Suprapubic skin (tissue), 4 donors: ENCODE measurements around the gene RNF11. TPM values are rescaled to one million over a fixed set of nuclear protein-coding genes. Genes with fewer than 3 reads are reported as not detected.

Source experiments
- DNase-seq, 2 donors: peaks; one replicate each; pipeline ENCODE4 v3.0.0-alpha.2; 2019; ENCODE audit warnings: low spot score in 2 of 2
- H3K27ac ChIP-seq: fragments of 200-600 bp; sonication (generic); one replicate; pipeline ENCODE4 v1.5.1; 2019
- H3K27me3 ChIP-seq: fragments of 200-600 bp; sonication (generic); one replicate; pipeline ENCODE4 v1.5.1; 2019
- H3K36me3 ChIP-seq: fragments of 200-600 bp; sonication (generic); one replicate; pipeline ENCODE4 v1.5.1; 2019
- H3K4me1 ChIP-seq: fragments of 200-600 bp; sonication (generic); one replicate; pipeline ENCODE4 v1.5.1; 2019
- H3K4me3 ChIP-seq: fragments of 200-600 bp; sonication (generic); one replicate; pipeline ENCODE4 v1.5.1; 2019; ENCODE audit warnings: mild to moderate bottlenecking
- H3K9me3 ChIP-seq: fragments of 200-600 bp; sonication (generic); one replicate; pipeline ENCODE4 v1.5.1; 2019
- EP300 ChIP-seq: sonication (generic); formaldehyde crosslinking; IDR thresholded peaks from one replicate; pipeline ENCODE4 v1.6.1; 2017; ENCODE audit warnings: antibody characterized with exemption
- POLR2A ChIP-seq, 2 donors: fragments of 450-650 bp; IDR thresholded peaks; one replicate each; pipeline ENCODE4 v1.6.1; 2017; ENCODE audit warnings: antibody characterized with exemption in 2 of 2, mild to moderate bottlenecking in 2 of 2, moderate library complexity in 2 of 2
- POLR2AphosphoS5 ChIP-seq, 3 donors: sonication (generic); formaldehyde crosslinking; IDR thresholded peaks; one replicate each; pipeline ENCODE4 v1.6.1; 2017; ENCODE audit warnings: antibody characterized with exemption in 3 of 3
- WGBS: methylation state at CpG from one replicate; pipeline ENCODE4 v1.1.5; 2018; 5-methylcytosine and 5-hydroxymethylcytosine counted together
- total RNA-seq, 4 donors: library from RNA; depleted of rRNA; stranded (reverse); fragments of >200 nt; gene quantifications; one replicate each; pipeline ENCODE4 v1.1.0, GENCODE V29; 2016
- TF ChIP-seq, protein P1 (sequence below), 2 donors: fragments of 200-600 bp in 1 of 2; fragments of 450-650 bp in 1 of 2; sonication (generic) in 1 of 2; IDR thresholded peaks; one replicate each; pipeline ENCODE4 v1.5.1; 2016 to 2019; ENCODE audit warnings: antibody characterized with exemption in 2 of 2, mild to moderate bottlenecking in 1 of 2, moderate library complexity in 1 of 2

RNF11 gene
- total RNA-seq, 4 donors from 2014 or later: 80.8 to 93.1 (median 81.5) TPM

DNA sequence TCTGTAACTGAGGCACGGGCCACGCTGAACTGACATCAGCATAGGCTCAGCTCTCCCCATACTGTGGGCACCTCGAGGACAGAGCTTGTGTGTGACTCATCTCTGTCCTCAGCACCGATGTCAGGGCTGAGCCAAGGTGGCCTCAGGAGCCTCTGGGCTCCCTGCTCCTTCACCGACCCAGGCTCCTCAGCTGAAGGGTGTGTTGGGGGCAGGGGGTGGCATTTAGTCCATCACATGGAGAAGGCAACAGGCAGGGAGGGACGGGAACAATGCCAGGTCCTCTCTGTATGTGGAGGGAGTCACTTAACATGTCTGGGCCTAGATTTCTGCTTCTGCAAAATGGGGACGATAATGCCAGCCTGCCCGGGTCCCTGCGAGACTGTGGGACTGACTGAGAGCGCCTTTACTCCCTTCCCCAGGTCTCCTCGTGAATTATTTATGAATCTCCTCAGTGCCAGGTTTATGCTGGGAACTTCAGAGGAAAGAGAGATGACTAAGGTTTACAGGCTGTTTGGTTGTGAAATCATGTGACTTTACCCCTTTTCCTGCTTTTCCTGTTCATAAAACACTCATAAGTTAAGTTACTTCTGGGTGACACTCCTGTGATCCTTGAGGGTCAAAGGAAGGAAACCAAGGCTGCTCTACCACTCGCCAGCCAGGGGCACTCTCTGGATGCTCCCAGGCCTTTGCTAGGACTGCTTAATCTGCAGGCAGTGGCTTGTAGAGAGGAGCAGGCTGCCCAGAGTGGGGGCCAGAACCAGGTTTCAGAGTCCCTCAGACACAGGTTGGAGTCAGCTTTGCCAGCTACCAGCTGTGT, 78.1 kb downstream of the RNF11 start:
- DNase-seq: no peak
- Histone ChIP-seq H3K27me3 (no peaks in the 10 kb centered on the region), H3K4me1 (peaks cover 28% of the 10 kb centered on the region), H3K36me3 (no peaks in the 10 kb centered on the region), H3K9me3 (no peaks in the 10 kb centered on the region), H3K27ac (peak overlapping the region; percentile 51), H3K4me3 (no peak overlapping the region)
- 36% methylated on average over 12 of the region's 12 CpGs for WGBS
- TF ChIP-seq POLR2A (IDR thresholded peaks at IDR 0.05) (no peak), POLR2AphosphoS5 (IDR thresholded peaks at IDR 0.05) (no peak), EP300 (no peak)
- TF ChIP-seq, protein P1, sequence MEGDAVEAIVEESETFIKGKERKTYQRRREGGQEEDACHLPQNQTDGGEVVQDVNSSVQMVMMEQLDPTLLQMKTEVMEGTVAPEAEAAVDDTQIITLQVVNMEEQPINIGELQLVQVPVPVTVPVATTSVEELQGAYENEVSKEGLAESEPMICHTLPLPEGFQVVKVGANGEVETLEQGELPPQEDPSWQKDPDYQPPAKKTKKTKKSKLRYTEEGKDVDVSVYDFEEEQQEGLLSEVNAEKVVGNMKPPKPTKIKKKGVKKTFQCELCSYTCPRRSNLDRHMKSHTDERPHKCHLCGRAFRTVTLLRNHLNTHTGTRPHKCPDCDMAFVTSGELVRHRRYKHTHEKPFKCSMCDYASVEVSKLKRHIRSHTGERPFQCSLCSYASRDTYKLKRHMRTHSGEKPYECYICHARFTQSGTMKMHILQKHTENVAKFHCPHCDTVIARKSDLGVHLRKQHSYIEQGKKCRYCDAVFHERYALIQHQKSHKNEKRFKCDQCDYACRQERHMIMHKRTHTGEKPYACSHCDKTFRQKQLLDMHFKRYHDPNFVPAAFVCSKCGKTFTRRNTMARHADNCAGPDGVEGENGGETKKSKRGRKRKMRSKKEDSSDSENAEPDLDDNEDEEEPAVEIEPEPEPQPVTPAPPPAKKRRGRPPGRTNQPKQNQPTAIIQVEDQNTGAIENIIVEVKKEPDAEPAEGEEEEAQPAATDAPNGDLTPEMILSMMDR (IDR thresholded peaks at IDR 0.05): no peak

GRCh38 chr1:51314974-51315373, 78.9 kb downstream of the RNF11 start:
- DNase-seq: no peak
- no peaks in the 10 kb centered on the region for H3K9me3 ChIP-seq
- H3K27me3 ChIP-seq: no peaks in the 10 kb centered on the region
- no peak overlapping the region for H3K4me3 ChIP-seq
- 63% methylated on average over 3 of the region's 3 CpGs for WGBS
- H3K4me1 ChIP-seq: peaks cover 28% of the 10 kb centered on the region
- TF ChIP-seq, protein P1 (IDR thresholded peaks at IDR 0.05): no peak
- no peak for TF ChIP-seq EP300
- no peak for TF ChIP-seq POLR2AphosphoS5 (IDR thresholded peaks at IDR 0.05)
- no peak for TF ChIP-seq POLR2A (IDR thresholded peaks at IDR 0.05)
- peak overlapping the region; percentile 24 for H3K27ac ChIP-seq
- H3K36me3 ChIP-seq: no peaks in the 10 kb centered on the region

DNA sequence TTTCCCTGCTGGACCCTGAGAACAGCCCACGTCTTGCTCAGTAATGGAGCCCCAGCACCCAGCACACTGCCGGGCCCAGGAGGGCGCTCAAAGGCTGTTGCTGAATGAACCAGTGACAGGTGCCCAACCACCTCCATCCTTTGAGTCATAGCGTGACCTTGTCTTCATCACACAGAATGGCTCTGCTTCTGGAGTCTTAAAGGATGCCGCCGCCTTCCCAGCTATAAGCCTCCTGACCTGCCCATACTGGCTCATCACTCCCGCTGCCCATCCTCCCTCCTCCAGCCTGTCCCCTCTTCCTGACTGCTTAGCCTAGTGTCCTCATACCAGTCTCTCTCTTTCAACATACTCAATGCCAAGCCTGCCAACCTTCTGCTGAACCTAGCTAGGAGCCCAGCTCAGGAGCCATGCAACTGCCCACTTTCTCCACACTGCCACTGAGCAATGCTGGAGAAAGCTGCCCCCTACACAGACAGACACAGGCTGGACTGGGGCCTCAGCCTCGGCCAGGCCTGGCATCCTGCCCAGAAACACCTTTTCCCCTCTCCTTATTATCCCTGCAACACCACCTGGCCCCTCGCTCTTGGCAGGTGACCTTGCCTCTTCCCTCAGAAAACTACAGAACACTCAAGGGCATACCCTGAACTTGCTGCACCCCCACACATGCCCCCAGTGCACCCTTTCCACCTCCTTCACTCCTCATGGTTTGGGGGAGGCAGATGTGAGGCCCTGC, 80.2 kb downstream of the RNF11 start:
- no peaks in the 10 kb centered on the region for H3K27me3 ChIP-seq
- TF ChIP-seq POLR2A (IDR thresholded peaks at IDR 0.05) (no peak), EP300 (no peak), POLR2AphosphoS5 (IDR thresholded peaks at IDR 0.05) (no peak)
- TF ChIP-seq, protein P1 (IDR thresholded peaks at IDR 0.05): no peak
- H3K4me3 ChIP-seq: no peak overlapping the region
- no peak for DNase-seq
- no peaks in the 10 kb centered on the region for H3K36me3 ChIP-seq
- 93% methylated on average over 9 of the region's 9 CpGs for WGBS
- no peak overlapping the region for H3K27ac ChIP-seq
- H3K4me1 ChIP-seq: peaks cover 28% of the 10 kb centered on the region
- no peaks in the 10 kb centered on the region for H3K9me3 ChIP-seq

DNA sequence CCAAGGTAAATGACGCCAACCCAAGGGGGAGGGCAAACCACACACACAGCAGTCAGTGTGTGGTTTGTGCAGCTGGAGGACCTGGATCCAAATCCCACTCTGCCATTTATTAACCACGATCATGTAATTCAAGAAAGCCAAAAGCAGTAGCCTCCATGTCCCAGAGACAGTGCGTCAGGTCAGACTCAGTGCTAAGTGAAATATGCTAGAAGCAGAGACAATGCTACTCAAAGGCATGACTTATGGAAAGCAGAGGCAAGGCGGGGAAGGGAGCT, 80.7 kb downstream of the RNF11 start:
- DNase-seq: no peak
- no peak overlapping the region for H3K27ac ChIP-seq
- no peak overlapping the region for H3K4me3 ChIP-seq
- H3K4me1 ChIP-seq: peaks cover 28% of the 10 kb centered on the region
- no peaks in the 10 kb centered on the region for H3K9me3 ChIP-seq
- H3K36me3 ChIP-seq: no peaks in the 10 kb centered on the region
- TF ChIP-seq POLR2AphosphoS5 (IDR thresholded peaks at IDR 0.05) (no peak), EP300 (no peak), POLR2A (IDR thresholded peaks at IDR 0.05) (no peak)
- TF ChIP-seq, protein P1 (IDR thresholded peaks at IDR 0.05): no peak
- WGBS: 80% methylated on average over 4 of the region's 4 CpGs
- H3K27me3 ChIP-seq: no peaks in the 10 kb centered on the region

- no peak for DNase-seq
- Histone ChIP-seq H3K27ac (no peak overlapping the region), H3K9me3 (no peaks in the 10 kb centered on the region), H3K36me3 (no peaks in the 10 kb centered on the region), H3K4me3 (no peak overlapping the region), H3K27me3 (no peaks in the 10 kb centered on the region), H3K4me1 (peaks cover 28% of the 10 kb centered on the region)
- WGBS: 86% methylated on average over 7 of the region's 7 CpGs
- TF ChIP-seq EP300 (no peak), POLR2AphosphoS5 (IDR thresholded peaks at IDR 0.05) (no peak), POLR2A (IDR thresholded peaks at IDR 0.05) (no peak)
- TF ChIP-seq, protein P1 (IDR thresholded peaks at IDR 0.05): no peak
Observed at GRCh38 chr1:51317798-51318197, 81.7 kb downstream of the RNF11 start.
